Measurements from ENCODE around the gene FAM50A. TPM values are rescaled to one million over a fixed set of nuclear protein-coding genes. Genes with fewer than 3 reads are reported as not detected.

The FAM50A gene
- total RNA-seq, 4 donors from 2014 or later: 15.9 to 27.3 (median 19.6) TPM

DNA sequence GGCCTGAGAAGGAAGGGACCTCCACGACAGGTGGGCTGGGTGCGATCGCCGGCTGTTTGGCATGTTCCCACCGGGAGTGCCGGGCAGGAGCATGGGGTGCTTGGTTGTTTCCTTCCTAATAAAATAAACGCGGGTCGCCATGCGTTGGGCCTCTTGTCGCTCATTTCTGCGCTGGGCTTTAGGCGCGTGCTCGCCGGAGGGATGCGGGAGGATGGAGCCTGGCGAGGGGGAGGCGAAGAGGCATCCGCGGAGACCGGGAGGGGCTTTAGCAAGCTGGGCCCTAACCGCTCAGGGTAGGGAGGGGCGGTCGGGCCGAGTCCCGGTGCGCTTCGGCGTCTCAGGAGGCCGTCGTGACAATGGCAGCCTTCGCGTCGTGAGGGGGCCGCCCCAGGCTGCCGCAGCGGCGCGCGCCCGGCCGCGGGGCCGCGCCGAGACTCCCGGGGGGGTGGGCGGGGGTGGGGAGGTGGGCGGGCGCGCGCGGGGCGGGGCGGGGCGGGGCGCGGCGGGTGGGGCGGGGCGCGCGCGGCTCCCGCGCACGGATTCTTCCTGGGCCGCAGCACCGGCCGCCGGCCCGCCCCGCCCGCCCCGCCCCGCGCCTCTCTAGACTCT is 7.5 kb upstream of the FAM50A start:
- no peaks in the 10 kb centered on the region for H3K27me3 ChIP-seq
- WGBS, 2 donors: 36 to 52% methylated on average over 5 to 7 of the region's 78 CpGs
- peaks cover 5 to 74% (median 8%) of the 10 kb centered on the region in 3 donors for H3K36me3 ChIP-seq
- H3K9me3 ChIP-seq: no peaks in the 10 kb centered on the region
- TF ChIP-seq, protein P1, sequence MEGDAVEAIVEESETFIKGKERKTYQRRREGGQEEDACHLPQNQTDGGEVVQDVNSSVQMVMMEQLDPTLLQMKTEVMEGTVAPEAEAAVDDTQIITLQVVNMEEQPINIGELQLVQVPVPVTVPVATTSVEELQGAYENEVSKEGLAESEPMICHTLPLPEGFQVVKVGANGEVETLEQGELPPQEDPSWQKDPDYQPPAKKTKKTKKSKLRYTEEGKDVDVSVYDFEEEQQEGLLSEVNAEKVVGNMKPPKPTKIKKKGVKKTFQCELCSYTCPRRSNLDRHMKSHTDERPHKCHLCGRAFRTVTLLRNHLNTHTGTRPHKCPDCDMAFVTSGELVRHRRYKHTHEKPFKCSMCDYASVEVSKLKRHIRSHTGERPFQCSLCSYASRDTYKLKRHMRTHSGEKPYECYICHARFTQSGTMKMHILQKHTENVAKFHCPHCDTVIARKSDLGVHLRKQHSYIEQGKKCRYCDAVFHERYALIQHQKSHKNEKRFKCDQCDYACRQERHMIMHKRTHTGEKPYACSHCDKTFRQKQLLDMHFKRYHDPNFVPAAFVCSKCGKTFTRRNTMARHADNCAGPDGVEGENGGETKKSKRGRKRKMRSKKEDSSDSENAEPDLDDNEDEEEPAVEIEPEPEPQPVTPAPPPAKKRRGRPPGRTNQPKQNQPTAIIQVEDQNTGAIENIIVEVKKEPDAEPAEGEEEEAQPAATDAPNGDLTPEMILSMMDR (IDR thresholded peaks at IDR 0.05): no peak
- no peak for TF ChIP-seq POLR2A (IDR thresholded peaks at IDR 0.05)
- DNase-seq: no peak
- peak overlapping the region; percentile 60 to 80 (median 71) for H3K4me3 ChIP-seq
- peak overlapping the region; percentile 80 to 96 (median 91) for H3K27ac ChIP-seq
- intact Hi-C loops (cut with DNase I): no loop called here
- peaks cover 6 to 28% (median 7%) of the 10 kb centered on the region in 3 donors for H3K4me1 ChIP-seq

DNA sequence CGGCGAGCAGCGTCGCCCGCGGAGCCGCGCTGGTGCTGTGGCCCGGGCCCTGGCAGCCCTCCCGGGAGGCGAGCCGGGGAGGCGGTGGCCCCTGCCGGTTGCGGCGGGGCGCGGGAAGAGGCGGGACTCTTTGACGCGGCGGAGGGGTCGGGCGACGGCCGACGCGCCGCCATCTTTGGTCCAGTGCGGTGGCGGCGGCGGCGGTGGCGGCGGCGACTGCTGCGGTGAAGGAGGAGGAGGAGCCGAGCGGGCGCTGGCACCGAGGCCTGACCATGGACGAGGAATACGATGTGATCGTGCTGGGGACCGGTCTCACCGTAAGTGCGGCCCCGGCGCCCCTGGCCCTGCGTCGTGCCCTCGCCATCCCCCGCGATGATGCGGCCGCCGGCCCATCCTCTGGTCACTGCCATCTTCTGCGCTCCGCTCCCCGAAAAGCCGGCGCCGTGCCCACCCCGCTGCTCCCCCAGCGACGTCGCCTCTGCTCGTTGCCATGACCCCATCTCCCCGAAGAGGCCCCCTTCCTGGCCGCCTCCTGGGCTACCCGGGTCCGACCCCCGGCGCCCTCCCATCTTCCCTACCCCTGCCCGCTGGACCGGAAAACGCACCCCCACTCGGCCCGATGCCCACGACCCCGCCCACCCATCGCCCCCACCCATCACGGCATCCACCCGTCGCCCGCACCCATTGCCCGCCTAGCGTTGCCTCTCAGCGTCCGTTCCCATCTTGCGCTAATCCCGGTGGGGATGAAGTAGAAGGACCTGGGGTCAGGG is 6.8 kb upstream of the FAM50A start, which contains the start of gene GDI1:
Gene GDI1, plus strand, starts transcription at position 172 of the 770 bp plus-strand sequence. Its CDS starts 101 bp downstream, at position 273.
- no peak for DNase-seq
- peaks cover 8 to 74% (median 8%) of the 10 kb centered on the region in 3 donors for H3K36me3 ChIP-seq
- intact Hi-C loops (cut with DNase I): no loop called here

DNA sequence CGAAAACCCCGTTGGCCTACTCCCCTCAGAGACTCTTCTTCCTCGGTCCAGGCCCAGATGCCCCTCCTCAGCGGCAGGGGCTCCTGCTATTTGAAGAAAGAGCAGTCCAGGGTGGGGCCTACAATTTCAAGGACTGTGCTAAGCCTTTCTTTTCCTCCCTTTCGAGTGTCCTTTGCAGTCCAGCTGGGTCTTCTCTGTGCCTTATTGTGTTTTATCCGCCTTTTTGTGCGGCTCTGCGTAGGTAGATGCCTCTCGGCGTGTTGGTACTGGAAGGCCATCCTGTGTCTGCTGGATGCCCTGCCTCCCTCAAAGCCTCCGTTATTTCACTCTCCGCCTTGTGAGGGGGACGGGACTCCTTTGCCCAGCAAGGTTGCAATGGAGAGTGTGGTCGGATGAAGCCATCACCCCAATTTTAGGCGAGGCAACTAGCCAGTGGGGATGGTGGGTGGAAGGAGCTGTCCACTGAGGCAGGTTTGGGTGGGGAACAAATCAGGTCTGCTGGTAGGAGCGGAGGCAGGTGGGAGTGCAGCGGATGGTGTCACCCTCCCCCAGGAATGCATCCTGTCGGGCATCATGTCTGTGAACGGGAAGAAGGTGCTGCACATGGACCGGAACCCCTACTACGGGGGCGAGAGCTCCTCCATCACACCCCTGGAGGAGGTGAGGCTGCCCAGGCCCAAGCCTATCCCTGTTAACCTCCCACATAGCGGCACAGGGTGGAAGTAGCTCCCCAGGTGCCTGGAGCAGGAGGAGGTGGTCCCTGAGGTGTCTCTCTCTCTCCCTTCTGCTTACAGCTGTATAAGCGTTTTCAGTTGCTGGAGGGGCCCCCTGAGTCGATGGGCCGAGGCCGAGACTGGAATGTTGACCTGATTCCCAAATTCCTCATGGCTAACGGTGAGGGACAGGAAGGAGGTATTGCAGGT is 5.7 kb upstream of the FAM50A start:
- peak overlapping the region; percentile 60 to 80 (median 71) for H3K4me3 ChIP-seq
- H3K4me1 ChIP-seq: peaks cover 7 to 40% (median 7%) of the 10 kb centered on the region in 3 donors
- no peaks in the 10 kb centered on the region for H3K27me3 ChIP-seq
- H3K27ac ChIP-seq: peak overlapping the region in 3 of 4 donors; percentile 80 to 96 (median 94)
- WGBS, 2 donors: 34 to 59% methylated on average over 10 to 22 of the region's 28 CpGs
- no peaks in the 10 kb centered on the region for H3K9me3 ChIP-seq
- TF ChIP-seq POLR2A (IDR thresholded peaks at IDR 0.05): no peak
- TF ChIP-seq, protein P1 (IDR thresholded peaks at IDR 0.05): no peak
- intact Hi-C loops (cut with DNase I): no loop called here
- no peak for DNase-seq
- peaks cover 5 to 72% (median 8%) of the 10 kb centered on the region in 3 donors for H3K36me3 ChIP-seq

More for the DNA sequence above, 6.8 kb upstream of the FAM50A start, which contains the start of gene GDI1:
- Histone ChIP-seq H3K4me3 (peak within 1 kb of the TSS; percentile 60 to 80 (median 71)), H3K27ac (peak within 1 kb of the TSS; percentile 80 to 96 (median 91)), H3K27me3 (no peaks in the 10 kb centered on the region), H3K9me3 (no peaks in the 10 kb centered on the region), H3K4me1 (peaks cover 6 to 30% (median 7%) of the 10 kb centered on the region in 3 donors)
- 0 to 71% methylated on average over 6 to 20 of the region's 93 CpGs for WGBS, 2 donors
- TF ChIP-seq POLR2A (IDR thresholded peaks at IDR 0.05): peak in 2 of 4 donors; percentile 35 to 70
- TF ChIP-seq, protein P1 (IDR thresholded peaks at IDR 0.05): no peak

DNA sequence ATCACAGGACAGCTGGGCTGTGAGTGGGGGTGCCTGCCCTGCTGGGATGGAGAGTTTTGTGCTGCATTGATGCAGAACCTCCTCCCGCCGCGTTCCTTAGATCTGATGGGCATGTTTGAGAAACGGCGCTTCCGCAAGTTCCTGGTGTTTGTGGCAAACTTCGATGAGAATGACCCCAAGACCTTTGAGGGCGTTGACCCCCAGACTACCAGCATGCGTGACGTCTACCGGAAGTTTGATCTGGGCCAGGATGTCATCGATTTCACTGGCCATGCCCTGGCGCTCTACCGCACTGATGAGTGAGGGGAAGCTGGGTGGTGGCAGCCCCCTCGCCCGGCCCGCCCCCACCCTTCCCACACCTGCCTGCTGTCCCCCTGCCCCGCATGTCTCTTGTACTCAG is 4.1 kb upstream of the FAM50A start:
- no peaks in the 10 kb centered on the region for H3K27me3 ChIP-seq
- H3K36me3 ChIP-seq: peaks cover 5 to 56% (median 8%) of the 10 kb centered on the region in 3 donors
- no peaks in the 10 kb centered on the region for H3K9me3 ChIP-seq
- H3K27ac ChIP-seq: no peak overlapping the region
- intact Hi-C loops (cut with DNase I): no loop called here
- 86% methylated on average over 18 of the region's 18 CpGs; no CpG with 5 or more reads in 1 of the 2 donors for WGBS, 2 donors
- peaks cover 7 to 51% (median 14%) of the 10 kb centered on the region in 3 donors for H3K4me1 ChIP-seq
- no peak overlapping the region for H3K4me3 ChIP-seq
- no peak for TF ChIP-seq POLR2A (IDR thresholded peaks at IDR 0.05)
- TF ChIP-seq, protein P1 (IDR thresholded peaks at IDR 0.05): no peak
- no peak for DNase-seq

All from esophagus squamous epithelium (tissue), 5 donors.